GM19372 (cell line): ENCODE measurements around the gene SRSF11.

Experiments
- ATAC-seq: cut with Tn5 transposase; IDR thresholded peaks from one replicate; pipeline ENCODE4 v1.9.1; 2021; ENCODE audit warnings: mild to moderate bottlenecking, low read depth, moderate library complexity; ENCODE audit not compliant: unreplicated experiment

Gene SRSF11

GRCh38 chr1:70295749-70296148 is 74.6 kb downstream of the SRSF11 start:
- ATAC-seq: no peak

- no peak for ATAC-seq
Measured at GRCh38 chr1:70299472-70299871, 78.3 kb downstream of the SRSF11 start.
